Mammary epithelial cell (primary cell): ENCODE data around the gene SCAPER.

Experiments
- EZH2 ChIP-seq: IDR thresholded peaks from 2 replicates; pipeline ENCODE4 v1.6.1; 2012; ENCODE audit warnings: low read length, inconsistent platforms, borderline replicate concordance
- TF ChIP-seq, protein P1 (sequence below), 2 donors: IDR thresholded peaks in 1 of 2; conservative IDR thresholded peaks in 1 of 2; 2 replicates each; pipeline ENCODE4 v1.5.1; 2011 to 2012; ENCODE audit warnings: inconsistent platforms in 2 of 2, low read length in 2 of 2, mild to moderate bottlenecking in 2 of 2, control low read depth in 1 of 2, low read depth in 1 of 2; ENCODE audit not compliant: insufficient read depth in 1 of 2; ENCODE audit errors: extremely low read depth in 1 of 2

GRCh38 chr15:76336254-76337058 is 568.7 kb downstream of the SCAPER start, which contains the start of gene ISL2:
- TF ChIP-seq, protein P1, sequence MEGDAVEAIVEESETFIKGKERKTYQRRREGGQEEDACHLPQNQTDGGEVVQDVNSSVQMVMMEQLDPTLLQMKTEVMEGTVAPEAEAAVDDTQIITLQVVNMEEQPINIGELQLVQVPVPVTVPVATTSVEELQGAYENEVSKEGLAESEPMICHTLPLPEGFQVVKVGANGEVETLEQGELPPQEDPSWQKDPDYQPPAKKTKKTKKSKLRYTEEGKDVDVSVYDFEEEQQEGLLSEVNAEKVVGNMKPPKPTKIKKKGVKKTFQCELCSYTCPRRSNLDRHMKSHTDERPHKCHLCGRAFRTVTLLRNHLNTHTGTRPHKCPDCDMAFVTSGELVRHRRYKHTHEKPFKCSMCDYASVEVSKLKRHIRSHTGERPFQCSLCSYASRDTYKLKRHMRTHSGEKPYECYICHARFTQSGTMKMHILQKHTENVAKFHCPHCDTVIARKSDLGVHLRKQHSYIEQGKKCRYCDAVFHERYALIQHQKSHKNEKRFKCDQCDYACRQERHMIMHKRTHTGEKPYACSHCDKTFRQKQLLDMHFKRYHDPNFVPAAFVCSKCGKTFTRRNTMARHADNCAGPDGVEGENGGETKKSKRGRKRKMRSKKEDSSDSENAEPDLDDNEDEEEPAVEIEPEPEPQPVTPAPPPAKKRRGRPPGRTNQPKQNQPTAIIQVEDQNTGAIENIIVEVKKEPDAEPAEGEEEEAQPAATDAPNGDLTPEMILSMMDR (conservative IDR thresholded peaks at IDR 0.05 in 1 of 2, IDR thresholded peaks at IDR 0.05 in 1 of 2; ENCODE audit: extremely low read depth in 1 of 2, insufficient read depth in 1 of 2, low read depth in 1 of 2, low read length in 2 of 2) = no peak
- TF ChIP-seq EZH2 = no peak
